ENCODE measurements around the gene ST6GALNAC2. TPM values are rescaled to one million over a fixed set of nuclear protein-coding genes. Genes with fewer than 3 reads are reported as not detected.
A peak's percentile ranks its signal among the peaks of the same experiment; 100 is the strongest.

The ST6GALNAC2 gene
- total RNA-seq, 2 donors from 2014 or later = 6.9 to 10.1 TPM

GRCh38 chr17:76519048-76519966, 66.4 kb downstream of the ST6GALNAC2 start:
- WGBS, 2 donors = 61 to 68% methylated on average over 13 to 14 of the region's 15 CpGs
- ATAC-seq (no peak), DNase-seq (no peak)
- no peaks in the 10 kb centered on the region for H3K36me3 ChIP-seq (replicated peaks in 1 of 2; ENCODE audit: insufficient read depth in 1 of 2, low read depth in 2 of 2)
- no peak overlapping the region for H3K27ac ChIP-seq
- TF ChIP-seq CTCF (IDR thresholded peaks at IDR 0.05) (no peak), POLR2A (IDR thresholded peaks at IDR 0.05) (no peak)
- peaks cover 0 to 4% of the 10 kb centered on the region in 2 donors for H3K27me3 ChIP-seq
- H3K9me3 ChIP-seq = no peaks in the 10 kb centered on the region
- peaks cover 11% of the 10 kb centered on the region for H3K4me1 ChIP-seq
- no peak overlapping the region for H3K4me3 ChIP-seq
- intact Hi-C loops (cut with DNase I) = loop anchor here (10.0 kb wide), 1 partner anchor 215 kb away; the partner anchor contains the start of gene QRICH2

GRCh38 chr17:76517638-76518038, 68.0 kb downstream of the ST6GALNAC2 start:
- no peaks in the 10 kb centered on the region for H3K4me1 ChIP-seq
- peaks cover 0 to 3% of the 10 kb centered on the region in 2 donors for H3K27me3 ChIP-seq
- H3K27ac ChIP-seq = no peak overlapping the region
- WGBS, 2 donors = 87 to 98% methylated on average over 5 to 11 of the region's 11 CpGs
- intact Hi-C loops (cut with DNase I) = loop anchor here (10.0 kb wide), 1 partner anchor 213 kb away; the partner anchor contains the start of gene QRICH2
- H3K36me3 ChIP-seq (replicated peaks in 1 of 2; ENCODE audit: insufficient read depth in 1 of 2, low read depth in 2 of 2) = no peaks in the 10 kb centered on the region
- ATAC-seq (no peak), DNase-seq (no peak)
- no peak for TF ChIP-seq POLR2A (IDR thresholded peaks at IDR 0.05)
- no peak for TF ChIP-seq CTCF (IDR thresholded peaks at IDR 0.05)
- no peaks in the 10 kb centered on the region for H3K9me3 ChIP-seq
- H3K4me3 ChIP-seq = no peak overlapping the region

Small RNAs within 50 kb of the gene (small RNA-seq; reads per million reads assigned to genes)
- gene AC015802.2 = not detected
- gene SNORD1A = not detected
- 808 reads per million, percentile 99 among the genes with 10 or more reads in this experiment for gene SNORD1B

Other genes with a start within 250 kb of the ST6GALNAC2 start
- 10 to 100 TPM; 34.8 to 55.7 TPM for gene PRPSAP1, start 231.9 kb downstream of the ST6GALNAC2 start, total RNA-seq
- 10 to 100 TPM; 12.2 to 46.5 TPM for gene SPHK1, start 201.3 kb downstream of the ST6GALNAC2 start, total RNA-seq
- gene UBE2O, start 132.7 kb downstream of the ST6GALNAC2 start, total RNA-seq = 10 to 100 TPM; 17.1 to 30.3 TPM
- gene AANAT, start 118.3 kb downstream of the ST6GALNAC2 start, total RNA-seq = not detected
- gene RHBDF2, start 84.4 kb downstream of the ST6GALNAC2 start, total RNA-seq = 10 to 100 TPM; 23.1 to 48.1 TPM
- gene CYGB, start 48.2 kb downstream of the ST6GALNAC2 start, total RNA-seq = 10 to 100 TPM in 1 of 2 donors, 1 to 10 TPM in 1; 9.6 to 21.1 TPM
- 1 to 10 TPM in 1 of 2 donors, under 1 TPM in 1; 0.52 to 4.6 TPM for gene PRCD, start 45.8 kb downstream of the ST6GALNAC2 start, total RNA-seq
- gene ST6GALNAC1, start 57.9 kb upstream of the ST6GALNAC2 start, total RNA-seq = 10 to 100 TPM in 1 of 2 donors, 1 to 10 TPM in 1; 9.3 to 13.5 TPM
- gene MXRA7, start 125.1 kb upstream of the ST6GALNAC2 start, total RNA-seq = 10 to 100 TPM; 71.9 to 87.4 TPM
- 10 to 100 TPM; 15.2 to 20.0 TPM for gene JMJD6, start 140.7 kb upstream of the ST6GALNAC2 start, total RNA-seq
- 10 to 100 TPM; 25.9 to 44.2 TPM for gene METTL23, start 141.0 kb upstream of the ST6GALNAC2 start, total RNA-seq
- 100 to 1,000 TPM; 258 to 301 TPM for gene SRSF2, start 151.5 kb upstream of the ST6GALNAC2 start, total RNA-seq
- gene MFSD11, start 152.3 kb upstream of the ST6GALNAC2 start, total RNA-seq = 10 to 100 TPM in 1 of 2 donors, 1 to 10 TPM in 1; 7.6 to 16.6 TPM